H1 (cell line): Measurements from ENCODE around the gene NRXN3. TPM values are rescaled to one million over a fixed set of nuclear protein-coding genes. Genes with fewer than 3 reads are reported as not detected.

Source experiments
- CHD2 ChIP-seq: IDR thresholded peaks from 2 replicates; pipeline ENCODE4 v1.6.1; 2012; ENCODE audit warnings: low read length, improper control_type of control experiment
- MAFK ChIP-seq: IDR thresholded peaks from 2 replicates; pipeline ENCODE4 v1.6.1; 2012; ENCODE audit warnings: low read depth, mild to moderate bottlenecking, improper control_type of control experiment, low read length
- POU5F1 ChIP-seq: IDR thresholded peaks from 2 replicates; pipeline ENCODE4 v1.6.1; 2011; ENCODE audit warnings: low read depth, mild to moderate bottlenecking, low read length, moderate library complexity
- SAP30 ChIP-seq: fragments of 300-600 bp; sonication (generic); IDR thresholded peaks from 2 replicates; pipeline ENCODE4 v1.7.1; 2012; ENCODE audit warnings: low read length, moderate library complexity, mild to moderate bottlenecking, inconsistent platforms; ENCODE audit not compliant: insufficient read depth, insufficient replicate concordance
- polyA plus RNA-seq, 7 experiments: library from polyadenylated mRNA; depleted of rRNA in 3 of 7; stranded (reverse) in 5 of 7; unstranded in 2 of 7; fragments of >200 nt in 5 of 7; fragments of 200-250 nt in 2 of 7; gene quantifications; 1 replicate in 5 of 7; 2 replicates in 1 of 7; 4 replicates in 1 of 7; pipeline versions ENCODE4 v1.2.1 to v1.2.3, GENCODE V29; 2011 to 2013; ENCODE audit warnings: missing spikeins in 2 of 7, mixed read lengths in 2 of 7
- total RNA-seq: library from RNA; stranded (reverse); fragmentation: NEBNext Ultra II Directional; extraction: Animal tissue kit (Norgen Biotek cat#: 25700); gene quantifications from 2 replicates; pipeline ENCODE4 v1.2.1, GENCODE V29; 2021

Gene NRXN3
- total and polyA plus RNA-seq, 2 of the 8 experiments (the other 6 are each of a cell fraction or from before 2014, with no cell fraction given) = 2.6 to 4.1 TPM

- TF ChIP-seq MAFK (no peak), CHD2 (no peak), POU5F1 (no peak), SAP30 (no peak)
Observed at GRCh38 chr14:79728331-79728730, 1558.2 kb downstream of the NRXN3 start (continued).
